AG04449 (cell line): ENCODE results near the gene AP5B1.

Source experiments
- CTCF ChIA-PET: fragments of 350-600 bp; formaldehyde crosslinking; extraction: SDS; loops from one replicate; lab custom pipeline; 2021; ENCODE audit warnings: antibody characterized with exemption; lab: Yijun Ruan, JAX
- POLR2A ChIA-PET: fragments of 400-600, 350-600 bp; formaldehyde crosslinking; extraction: SDS; loops from one replicate; lab custom pipeline; 2020; ENCODE audit warnings: antibody characterized with exemption, inconsistent platforms; lab: Yijun Ruan, JAX
- DNase-seq: peaks from one replicate; pipeline ENCODE4 v3.0.0-alpha.2; 2010; ENCODE audit warnings: low read depth, low spot score
- H3K4me3 ChIP-seq: 2 replicates; pipeline ENCODE4 v1.5.1; 2011; ENCODE audit warnings: low read depth, mild to moderate bottlenecking, control low read depth, low read length
- TF ChIP-seq, protein P1 (sequence below): IDR thresholded peaks from one replicate; pipeline ENCODE4 v1.5.1; 2011; ENCODE audit warnings: mild to moderate bottlenecking, moderate library complexity, low read length, control low read depth, inconsistent platforms; ENCODE audit not compliant: insufficient read depth; ENCODE audit errors: missing control alignments

Gene AP5B1

DNA sequence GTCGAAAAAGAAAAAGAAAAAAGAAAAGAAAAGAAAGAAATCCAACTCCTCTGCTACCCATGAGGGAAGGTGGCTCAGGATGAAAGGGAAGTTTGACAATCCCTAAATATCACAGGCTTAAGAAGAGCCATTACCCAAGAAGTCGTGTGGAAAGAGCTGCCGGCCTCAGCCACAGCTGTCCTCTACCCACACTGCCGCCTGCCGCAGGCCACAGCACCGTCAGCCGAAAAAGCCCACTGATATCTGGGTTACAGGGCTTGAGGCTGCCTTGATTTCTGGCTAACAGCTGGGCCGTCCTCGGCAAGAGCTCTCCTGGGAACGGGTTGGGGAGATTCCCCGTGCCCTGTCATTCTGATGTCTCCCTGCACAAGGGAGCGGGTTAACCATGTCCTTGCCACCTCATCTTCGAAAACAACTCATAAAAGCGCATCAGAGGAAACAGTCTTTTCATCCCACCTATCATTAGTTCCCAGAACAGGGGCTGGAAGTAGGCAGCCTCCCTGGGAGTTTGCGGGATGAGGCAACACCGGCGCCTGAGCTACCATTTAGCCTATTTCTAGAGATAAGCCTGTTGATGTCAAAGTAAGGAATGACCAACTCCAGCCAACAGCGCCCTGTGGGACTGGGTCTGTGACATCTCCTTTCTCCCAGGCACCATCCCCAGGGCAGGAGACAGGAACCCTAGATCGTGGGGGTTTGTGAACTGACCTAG is 31.1 kb upstream of the AP5B1 start:
- no peak for DNase-seq
- POLR2A ChIA-PET = no interaction called here
- H3K4me3 ChIP-seq = no peak overlapping the region
- CTCF ChIA-PET = interaction anchor here (1.0 to 2.3 kb wide), 5 partner anchors 11 to 107 kb away, joined by 3 to 9 read pairs (median 4); partner anchors contain the start of gene KAT5
- TF ChIP-seq, protein P1, sequence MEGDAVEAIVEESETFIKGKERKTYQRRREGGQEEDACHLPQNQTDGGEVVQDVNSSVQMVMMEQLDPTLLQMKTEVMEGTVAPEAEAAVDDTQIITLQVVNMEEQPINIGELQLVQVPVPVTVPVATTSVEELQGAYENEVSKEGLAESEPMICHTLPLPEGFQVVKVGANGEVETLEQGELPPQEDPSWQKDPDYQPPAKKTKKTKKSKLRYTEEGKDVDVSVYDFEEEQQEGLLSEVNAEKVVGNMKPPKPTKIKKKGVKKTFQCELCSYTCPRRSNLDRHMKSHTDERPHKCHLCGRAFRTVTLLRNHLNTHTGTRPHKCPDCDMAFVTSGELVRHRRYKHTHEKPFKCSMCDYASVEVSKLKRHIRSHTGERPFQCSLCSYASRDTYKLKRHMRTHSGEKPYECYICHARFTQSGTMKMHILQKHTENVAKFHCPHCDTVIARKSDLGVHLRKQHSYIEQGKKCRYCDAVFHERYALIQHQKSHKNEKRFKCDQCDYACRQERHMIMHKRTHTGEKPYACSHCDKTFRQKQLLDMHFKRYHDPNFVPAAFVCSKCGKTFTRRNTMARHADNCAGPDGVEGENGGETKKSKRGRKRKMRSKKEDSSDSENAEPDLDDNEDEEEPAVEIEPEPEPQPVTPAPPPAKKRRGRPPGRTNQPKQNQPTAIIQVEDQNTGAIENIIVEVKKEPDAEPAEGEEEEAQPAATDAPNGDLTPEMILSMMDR = no peak

DNA sequence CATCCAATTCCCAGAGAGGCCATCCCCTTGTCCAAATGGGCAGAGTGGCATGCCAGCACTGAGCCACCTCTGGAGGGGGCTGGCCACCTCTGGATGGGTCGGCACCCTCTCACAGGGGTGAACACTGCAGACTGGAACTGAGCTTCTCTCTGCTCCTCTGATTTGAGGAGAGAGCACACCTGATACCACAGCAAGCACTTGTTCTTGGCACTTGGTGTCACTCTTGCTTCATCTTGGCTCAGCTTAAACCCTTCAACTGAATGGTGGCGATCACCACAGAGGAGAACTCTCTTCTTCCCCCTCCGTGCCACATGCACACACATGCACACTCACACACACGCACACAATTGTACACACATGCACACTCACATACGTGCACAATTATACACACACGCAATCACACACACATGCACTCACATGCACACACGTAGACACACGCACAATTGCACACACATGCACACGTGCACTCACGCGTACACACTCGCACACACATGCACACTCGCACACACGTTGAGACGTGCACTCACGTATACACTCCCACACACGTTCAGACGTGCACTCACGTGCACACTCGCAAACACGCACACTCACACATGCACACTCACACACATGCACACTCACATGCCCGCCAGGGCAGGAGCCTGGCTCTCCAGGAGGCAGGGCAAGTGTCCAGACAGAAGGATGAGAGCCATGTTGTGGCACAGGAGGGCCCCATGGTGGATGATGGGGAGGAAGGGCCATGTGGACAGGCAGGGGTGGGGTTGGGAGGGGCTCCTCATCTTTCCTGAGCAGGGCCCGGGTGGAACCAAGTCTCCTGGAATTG is 29.5 kb upstream of the AP5B1 start:
- H3K4me3 ChIP-seq = no peak overlapping the region
- ChIA-PET POLR2A (no interaction called here), CTCF (interaction anchor here (0.6 to 4.2 kb wide), 3 partner anchors 8 to 25 kb away, joined by 3 to 47 read pairs (median 4); no protein-coding TSS in a partner anchor)
- DNase-seq = no peak
- TF ChIP-seq, protein P1 = no peak

DNA sequence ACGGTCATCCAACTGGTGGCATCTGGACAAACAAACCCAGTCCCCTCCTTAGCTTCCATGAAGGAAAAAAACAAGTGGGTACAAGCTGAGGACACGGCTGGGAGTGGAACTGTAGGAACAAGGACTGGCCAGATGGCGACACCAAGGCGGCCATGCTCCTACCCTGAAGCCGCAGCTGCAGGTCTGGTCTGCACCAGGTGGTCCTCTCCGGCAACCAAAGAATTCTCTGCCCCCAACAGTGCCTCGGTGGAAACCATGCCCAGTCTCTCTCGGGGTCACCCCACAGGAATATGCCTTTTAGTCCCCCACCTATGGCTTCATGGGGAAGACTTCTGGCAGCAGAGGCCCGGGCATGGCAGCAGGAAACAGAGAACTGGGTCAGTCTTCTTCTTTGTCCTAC is 28.7 kb upstream of the AP5B1 start:
- CTCF ChIA-PET = interaction anchor here (4.2 kb wide), 1 partner anchor 9 kb away, joined by 47 read pairs; no protein-coding TSS in a partner anchor

GRCh38 chr11:65808744-65809341 is 28.1 kb upstream of the AP5B1 start:
- ChIA-PET POLR2A (interaction anchor here (1.0 kb wide), 1 partner anchor 97 kb away, joined by 4 read pairs; the partner anchor contains the start of gene KAT5), CTCF (interaction anchor here (0.6 to 4.2 kb wide), 4 partner anchors 9 to 97 kb away, joined by 3 to 47 read pairs (median 6); partner anchors contain the start of gene KAT5)
- TF ChIP-seq, protein P1 = no peak
- no peak overlapping the region for H3K4me3 ChIP-seq
- no peak for DNase-seq

More for the DNA sequence above, 28.7 kb upstream of the AP5B1 start:
- H3K4me3 ChIP-seq = no peak overlapping the region
- POLR2A ChIA-PET = no interaction called here
- TF ChIP-seq, protein P1 = no peak
- DNase-seq = no peak

DNA sequence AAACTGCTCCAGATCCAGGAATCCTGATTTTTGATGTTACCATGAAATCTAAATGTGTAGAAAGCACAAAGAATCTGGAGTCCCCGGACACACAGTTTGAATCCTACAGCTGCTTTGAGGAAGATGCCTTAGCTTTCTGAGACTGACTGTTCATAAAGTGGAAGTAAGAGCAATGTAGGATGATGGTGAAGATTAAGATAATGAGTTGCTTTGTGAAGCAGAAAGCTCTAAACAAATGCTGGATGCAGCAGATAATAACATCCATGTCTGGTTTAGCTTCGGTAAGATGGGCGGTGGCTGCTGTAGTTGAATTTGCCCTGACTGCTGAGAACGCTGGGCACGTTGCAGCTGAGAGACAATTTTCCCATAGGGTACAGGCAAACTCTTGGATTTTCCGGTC is 26.2 kb upstream of the AP5B1 start:
- ChIA-PET CTCF (interaction anchor here (0.8 to 4.2 kb wide), 6 partner anchors 8 to 96 kb away, joined by 3 to 47 read pairs (median 6); partner anchors contain the start of gene KAT5), POLR2A (no interaction called here)
- TF ChIP-seq, protein P1 = no peak
- H3K4me3 ChIP-seq = no peak overlapping the region
- no peak for DNase-seq
